ENCODE measurements around the gene ZC3H12C.

DNA sequence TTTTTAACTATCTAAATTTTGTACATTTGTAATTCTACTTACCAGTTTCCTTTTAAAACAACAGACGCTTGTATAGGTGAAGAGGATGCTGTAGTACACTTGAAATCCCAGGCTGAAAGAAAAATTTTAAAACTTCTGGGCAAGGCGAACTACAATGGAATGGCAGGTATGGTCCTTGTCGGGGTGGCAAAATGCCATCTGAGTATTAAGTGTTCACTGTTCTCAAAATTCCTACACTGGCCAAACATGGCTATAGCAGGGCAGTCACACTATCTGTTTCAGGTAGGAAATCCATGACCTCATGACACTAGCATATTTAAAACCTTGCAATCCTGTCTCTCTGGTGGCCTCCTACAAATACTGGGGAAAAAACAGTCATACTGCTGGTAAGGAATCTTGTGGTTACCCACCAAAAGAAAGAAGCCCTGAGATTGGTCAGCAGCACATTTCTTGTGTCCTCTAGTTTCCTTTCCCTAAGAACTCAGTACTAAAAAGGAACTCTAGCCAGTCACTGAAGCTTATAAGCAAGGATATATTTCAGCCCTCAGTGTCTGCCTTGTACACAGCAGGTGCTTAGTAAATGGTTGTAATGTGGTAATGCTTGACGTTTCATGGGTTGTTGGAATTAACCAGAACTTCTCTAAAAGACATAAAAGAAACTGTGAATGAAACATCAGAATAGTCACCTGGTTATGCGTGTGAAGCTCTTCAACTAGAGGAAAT, 5.2 kb upstream of the ZC3H12C start:
- TF ChIP-seq, protein P1, sequence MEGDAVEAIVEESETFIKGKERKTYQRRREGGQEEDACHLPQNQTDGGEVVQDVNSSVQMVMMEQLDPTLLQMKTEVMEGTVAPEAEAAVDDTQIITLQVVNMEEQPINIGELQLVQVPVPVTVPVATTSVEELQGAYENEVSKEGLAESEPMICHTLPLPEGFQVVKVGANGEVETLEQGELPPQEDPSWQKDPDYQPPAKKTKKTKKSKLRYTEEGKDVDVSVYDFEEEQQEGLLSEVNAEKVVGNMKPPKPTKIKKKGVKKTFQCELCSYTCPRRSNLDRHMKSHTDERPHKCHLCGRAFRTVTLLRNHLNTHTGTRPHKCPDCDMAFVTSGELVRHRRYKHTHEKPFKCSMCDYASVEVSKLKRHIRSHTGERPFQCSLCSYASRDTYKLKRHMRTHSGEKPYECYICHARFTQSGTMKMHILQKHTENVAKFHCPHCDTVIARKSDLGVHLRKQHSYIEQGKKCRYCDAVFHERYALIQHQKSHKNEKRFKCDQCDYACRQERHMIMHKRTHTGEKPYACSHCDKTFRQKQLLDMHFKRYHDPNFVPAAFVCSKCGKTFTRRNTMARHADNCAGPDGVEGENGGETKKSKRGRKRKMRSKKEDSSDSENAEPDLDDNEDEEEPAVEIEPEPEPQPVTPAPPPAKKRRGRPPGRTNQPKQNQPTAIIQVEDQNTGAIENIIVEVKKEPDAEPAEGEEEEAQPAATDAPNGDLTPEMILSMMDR (IDR thresholded peaks at IDR 0.05), result no peak
- TF ChIP-seq POLR2A (IDR thresholded peaks at IDR 0.05), result no peak

Measured in Peyer's patch (tissue), 4 donors.